OCI-LY7 (cell line): ENCODE data around the gene TMEM119.

Experiments
- EZH2phosphoT487 ChIP-seq: fragments of 200-600 bp; sonication (generic); IDR thresholded peaks from 2 replicates; pipeline ENCODE4 v1.6.1; 2018; ENCODE audit warnings: low read depth, borderline replicate concordance, mild to moderate bottlenecking, mixed run types, antibody characterized with exemption, low read length, moderate library complexity, mixed read lengths
- TF ChIP-seq, protein P1 (sequence below): fragments of 200-600 bp; sonication (generic); conservative IDR thresholded peaks from 2 replicates; pipeline ENCODE4 v1.5.1; 2014; ENCODE audit warnings: mild to moderate bottlenecking, antibody characterized with exemption, low read length, moderate library complexity, mixed read lengths

DNA sequence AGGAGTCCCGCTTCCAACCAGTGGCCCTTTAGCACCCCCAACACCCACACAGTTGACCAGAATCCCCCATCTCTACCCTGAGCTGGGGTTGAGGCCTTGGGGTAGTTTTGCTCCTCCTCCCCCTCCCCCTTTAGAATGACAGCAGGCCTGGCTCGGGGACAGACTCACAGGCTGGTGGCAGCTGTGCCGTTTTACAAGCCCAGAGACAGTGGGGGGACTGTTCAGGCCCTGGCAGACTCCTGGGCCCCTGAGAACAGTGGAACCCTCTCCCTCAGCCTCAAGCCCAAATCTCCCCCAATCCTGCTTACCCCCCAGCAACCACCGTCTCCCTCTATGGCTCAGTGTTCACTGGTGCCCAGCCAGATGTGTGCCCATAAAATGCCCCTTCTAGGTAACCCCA lies 10.1 kb downstream of the TMEM119 start:
- TF ChIP-seq EZH2phosphoT487: no peak
- TF ChIP-seq, protein P1, sequence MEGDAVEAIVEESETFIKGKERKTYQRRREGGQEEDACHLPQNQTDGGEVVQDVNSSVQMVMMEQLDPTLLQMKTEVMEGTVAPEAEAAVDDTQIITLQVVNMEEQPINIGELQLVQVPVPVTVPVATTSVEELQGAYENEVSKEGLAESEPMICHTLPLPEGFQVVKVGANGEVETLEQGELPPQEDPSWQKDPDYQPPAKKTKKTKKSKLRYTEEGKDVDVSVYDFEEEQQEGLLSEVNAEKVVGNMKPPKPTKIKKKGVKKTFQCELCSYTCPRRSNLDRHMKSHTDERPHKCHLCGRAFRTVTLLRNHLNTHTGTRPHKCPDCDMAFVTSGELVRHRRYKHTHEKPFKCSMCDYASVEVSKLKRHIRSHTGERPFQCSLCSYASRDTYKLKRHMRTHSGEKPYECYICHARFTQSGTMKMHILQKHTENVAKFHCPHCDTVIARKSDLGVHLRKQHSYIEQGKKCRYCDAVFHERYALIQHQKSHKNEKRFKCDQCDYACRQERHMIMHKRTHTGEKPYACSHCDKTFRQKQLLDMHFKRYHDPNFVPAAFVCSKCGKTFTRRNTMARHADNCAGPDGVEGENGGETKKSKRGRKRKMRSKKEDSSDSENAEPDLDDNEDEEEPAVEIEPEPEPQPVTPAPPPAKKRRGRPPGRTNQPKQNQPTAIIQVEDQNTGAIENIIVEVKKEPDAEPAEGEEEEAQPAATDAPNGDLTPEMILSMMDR: no peak
